K562 (cell line): ENCODE results near the gene PLEKHH3. TPM values are rescaled to one million over a fixed set of nuclear protein-coding genes. Genes with fewer than 3 reads are reported as not detected.

ENCODE experiments used
- ARID1B ChIP-seq: fragments of 450-650 bp; IDR thresholded peaks from 2 replicates; pipeline ENCODE4 v1.6.1; 2016; ENCODE audit warnings: antibody characterized with exemption, mild to moderate bottlenecking, inconsistent platforms
- LARP7 ChIP-seq: fragments of 450-650 bp; IDR thresholded peaks from 2 replicates; pipeline ENCODE4 v1.6.1; 2016
- MEIS2 ChIP-seq: fragments of 450-650 bp; IDR thresholded peaks from 2 replicates; pipeline ENCODE4 v1.6.1; 2014; ENCODE audit warnings: mild to moderate bottlenecking; ENCODE audit not compliant: partially characterized antibody
- MTA2 ChIP-seq: fragments of 450-650 bp; IDR thresholded peaks from 2 replicates; pipeline ENCODE4 v1.6.1; 2016; ENCODE audit warnings: low read depth
- NCOR1 ChIP-seq: fragments of 450-650 bp; IDR thresholded peaks from 2 replicates; pipeline ENCODE4 v1.6.1; 2016; ENCODE audit warnings: mild to moderate bottlenecking, moderate library complexity
- PHB2 ChIP-seq: fragments of 450-650 bp; IDR thresholded peaks from 2 replicates; pipeline ENCODE4 v1.6.1; 2017; ENCODE audit warnings: low read depth
- PPARD ChIP-seq: fragments of 250-450 bp; sonication (Bioruptor Pico); IDR thresholded peaks from 2 replicates; pipeline ENCODE4 v1.8.0; 2022; ENCODE audit warnings: inconsistent platforms, mild to moderate bottlenecking, moderate library complexity
- RAD51 ChIP-seq: fragments of 450-650 bp; IDR thresholded peaks from 2 replicates; pipeline ENCODE4 v1.7.1; 2016; ENCODE audit warnings: low read depth, mild to moderate bottlenecking, borderline replicate concordance
- SMAD1 ChIP-seq: fragments of 150-350 bp; IDR thresholded peaks from 2 replicates; pipeline ENCODE4 v1.6.1; 2014; ENCODE audit warnings: low read length, low read depth; ENCODE audit not compliant: partially characterized antibody
- TAL1 ChIP-seq: fragments of 450-650 bp; IDR thresholded peaks from 2 replicates; pipeline ENCODE4 v1.6.1; 2016; ENCODE audit warnings: mild to moderate bottlenecking
- ZNF668 ChIP-seq: fragments of 250-450 bp; sonication (Bioruptor Pico); IDR thresholded peaks from 2 replicates; pipeline ENCODE4 v1.8.0; 2022; ENCODE audit warnings: mild to moderate bottlenecking, inconsistent platforms
- polyA plus RNA-seq, 8 experiments: library from polyadenylated mRNA; depleted of rRNA in 4 of 8; stranded (reverse) in 5 of 8; unstranded in 3 of 8; fragments of >200 nt; fragmentation: Nextera tagmentation in 2 of 8; fragmentation: Illumina TruSeq in 1 of 8; extraction: Ambion mirVana in 2 of 8; extraction: Trizol in 1 of 8; gene quantifications; 2 replicates each; pipeline versions ENCODE4 v1.2.1 to v1.2.3, GENCODE V29; 2011 to 2014; ENCODE audit warnings: inconsistent platforms in 1 of 8, missing spikeins in 1 of 8
- total RNA-seq, 7 experiments: library from RNA; depleted of rRNA in 6 of 7; stranded (reverse); fragments of >200 nt in 6 of 7; fragmentation: Illumina TruSeq in 2 of 7; extraction: Trizol in 2 of 7; gene quantifications; 2 replicates each; pipeline versions ENCODE4 v1.2.1 to v1.2.3, GENCODE V29; 2011 to 2021; ENCODE audit warnings: low replicate concordance in 1 of 7
- TF ChIP-seq, protein P1 (sequence below): fragments of 250-450 bp; sonication (Bioruptor Pico); IDR thresholded peaks from 2 replicates; pipeline ENCODE4 v1.9.0; 2021; ENCODE audit warnings: mild to moderate bottlenecking, inconsistent platforms
- TF ChIP-seq, protein P2 (sequence below): sonication (generic); IDR thresholded peaks from 2 replicates; pipeline ENCODE4 v1.6.1; 2016
- TF ChIP-seq, protein P3 (sequence below): fragments of 250-450 bp; sonication (Bioruptor Pico); IDR thresholded peaks from 2 replicates; pipeline ENCODE4 v1.5.0; 2021; ENCODE audit warnings: mild to moderate bottlenecking, borderline replicate concordance
- TF ChIP-seq, protein P4 (sequence below): IDR thresholded peaks from 2 replicates; pipeline ENCODE4 v1.6.1; 2014; ENCODE audit warnings: antibody characterized with exemption
- TF ChIP-seq, protein P5 (sequence below): sonication (generic); formaldehyde crosslinking; IDR thresholded peaks from 2 replicates; pipeline ENCODE4 v1.8.0; 2022; ENCODE audit warnings: mild to moderate bottlenecking, missing genetic modification reagents
- TF ChIP-seq, protein P6 (sequence below): fragments of 450-650 bp; formaldehyde crosslinking; IDR thresholded peaks from 2 replicates; pipeline ENCODE4 v1.4.0; 2020; ENCODE audit warnings: mild to moderate bottlenecking

PLEKHH3 gene
- total and polyA plus RNA-seq, 9 of the 15 experiments (the other 6 are each of a cell fraction or from before 2014, with no cell fraction given) = 0.58 to 34.5 (median 5.0) TPM

DNA sequence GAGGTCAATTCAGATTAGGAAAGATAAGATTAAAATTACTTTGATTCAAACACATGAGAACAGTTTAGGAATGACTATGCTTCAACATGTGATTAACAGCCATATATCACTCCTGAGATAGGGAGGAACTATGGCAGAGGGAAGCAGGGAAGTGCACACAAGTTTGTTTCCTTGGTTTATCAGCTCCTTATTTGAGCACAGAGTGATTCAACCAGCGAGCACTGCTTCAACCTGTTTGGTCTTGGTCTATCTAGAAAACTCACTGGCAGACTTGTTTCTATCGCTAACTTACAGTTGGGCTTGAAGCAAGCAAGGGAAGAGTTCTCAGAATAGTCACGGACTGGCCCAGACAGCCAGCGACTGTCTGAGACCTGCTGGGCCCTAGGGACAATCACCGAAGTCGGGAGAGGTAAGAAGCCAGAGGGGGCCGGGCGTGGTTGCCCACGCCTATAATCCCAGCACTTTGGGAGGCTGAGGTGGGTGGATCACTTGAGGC is 43.8 kb downstream of the PLEKHH3 start (continued):
- peak; percentile 56 for TF ChIP-seq MTA2
- TF ChIP-seq SMAD1 = peak; percentile 29
- no peak for TF ChIP-seq LARP7
- TF ChIP-seq, protein P1, sequence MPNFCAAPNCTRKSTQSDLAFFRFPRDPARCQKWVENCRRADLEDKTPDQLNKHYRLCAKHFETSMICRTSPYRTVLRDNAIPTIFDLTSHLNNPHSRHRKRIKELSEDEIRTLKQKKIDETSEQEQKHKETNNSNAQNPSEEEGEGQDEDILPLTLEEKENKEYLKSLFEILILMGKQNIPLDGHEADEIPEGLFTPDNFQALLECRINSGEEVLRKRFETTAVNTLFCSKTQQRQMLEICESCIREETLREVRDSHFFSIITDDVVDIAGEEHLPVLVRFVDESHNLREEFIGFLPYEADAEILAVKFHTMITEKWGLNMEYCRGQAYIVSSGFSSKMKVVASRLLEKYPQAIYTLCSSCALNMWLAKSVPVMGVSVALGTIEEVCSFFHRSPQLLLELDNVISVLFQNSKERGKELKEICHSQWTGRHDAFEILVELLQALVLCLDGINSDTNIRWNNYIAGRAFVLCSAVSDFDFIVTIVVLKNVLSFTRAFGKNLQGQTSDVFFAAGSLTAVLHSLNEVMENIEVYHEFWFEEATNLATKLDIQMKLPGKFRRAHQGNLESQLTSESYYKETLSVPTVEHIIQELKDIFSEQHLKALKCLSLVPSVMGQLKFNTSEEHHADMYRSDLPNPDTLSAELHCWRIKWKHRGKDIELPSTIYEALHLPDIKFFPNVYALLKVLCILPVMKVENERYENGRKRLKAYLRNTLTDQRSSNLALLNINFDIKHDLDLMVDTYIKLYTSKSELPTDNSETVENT (CRISPR knock-in tag) = no peak
- TF ChIP-seq ARID1B = peak; percentile 90
- TF ChIP-seq PPARD (CRISPR knock-in tag) = no peak
- TF ChIP-seq PHB2 = no peak
- peak; percentile 98 for TF ChIP-seq MEIS2
- TF ChIP-seq NCOR1 = peak; percentile 88
- TF ChIP-seq, protein P2, sequence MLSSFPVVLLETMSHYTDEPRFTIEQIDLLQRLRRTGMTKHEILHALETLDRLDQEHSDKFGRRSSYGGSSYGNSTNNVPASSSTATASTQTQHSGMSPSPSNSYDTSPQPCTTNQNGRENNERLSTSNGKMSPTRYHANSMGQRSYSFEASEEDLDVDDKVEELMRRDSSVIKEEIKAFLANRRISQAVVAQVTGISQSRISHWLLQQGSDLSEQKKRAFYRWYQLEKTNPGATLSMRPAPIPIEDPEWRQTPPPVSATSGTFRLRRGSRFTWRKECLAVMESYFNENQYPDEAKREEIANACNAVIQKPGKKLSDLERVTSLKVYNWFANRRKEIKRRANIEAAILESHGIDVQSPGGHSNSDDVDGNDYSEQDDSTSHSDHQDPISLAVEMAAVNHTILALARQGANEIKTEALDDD = peak; percentile 97
- TF ChIP-seq, protein P3, sequence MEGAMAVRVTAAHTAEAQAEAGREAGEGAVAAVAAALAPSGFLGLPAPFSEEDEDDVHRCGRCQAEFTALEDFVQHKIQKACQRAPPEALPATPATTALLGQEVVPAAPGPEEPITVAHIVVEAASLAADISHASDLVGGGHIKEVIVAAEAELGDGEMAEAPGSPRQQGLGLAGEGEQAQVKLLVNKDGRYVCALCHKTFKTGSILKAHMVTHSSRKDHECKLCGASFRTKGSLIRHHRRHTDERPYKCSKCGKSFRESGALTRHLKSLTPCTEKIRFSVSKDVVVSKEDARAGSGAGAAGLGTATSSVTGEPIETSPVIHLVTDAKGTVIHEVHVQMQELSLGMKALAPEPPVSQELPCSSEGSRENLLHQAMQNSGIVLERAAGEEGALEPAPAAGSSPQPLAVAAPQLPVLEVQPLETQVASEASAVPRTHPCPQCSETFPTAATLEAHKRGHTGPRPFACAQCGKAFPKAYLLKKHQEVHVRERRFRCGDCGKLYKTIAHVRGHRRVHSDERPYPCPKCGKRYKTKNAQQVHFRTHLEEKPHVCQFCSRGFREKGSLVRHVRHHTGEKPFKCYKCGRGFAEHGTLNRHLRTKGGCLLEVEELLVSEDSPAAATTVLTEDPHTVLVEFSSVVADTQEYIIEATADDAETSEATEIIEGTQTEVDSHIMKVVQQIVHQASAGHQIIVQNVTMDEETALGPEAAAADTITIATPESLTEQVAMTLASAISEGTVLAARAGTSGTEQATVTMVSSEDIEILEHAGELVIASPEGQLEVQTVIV = no peak
- TF ChIP-seq, protein P4, sequence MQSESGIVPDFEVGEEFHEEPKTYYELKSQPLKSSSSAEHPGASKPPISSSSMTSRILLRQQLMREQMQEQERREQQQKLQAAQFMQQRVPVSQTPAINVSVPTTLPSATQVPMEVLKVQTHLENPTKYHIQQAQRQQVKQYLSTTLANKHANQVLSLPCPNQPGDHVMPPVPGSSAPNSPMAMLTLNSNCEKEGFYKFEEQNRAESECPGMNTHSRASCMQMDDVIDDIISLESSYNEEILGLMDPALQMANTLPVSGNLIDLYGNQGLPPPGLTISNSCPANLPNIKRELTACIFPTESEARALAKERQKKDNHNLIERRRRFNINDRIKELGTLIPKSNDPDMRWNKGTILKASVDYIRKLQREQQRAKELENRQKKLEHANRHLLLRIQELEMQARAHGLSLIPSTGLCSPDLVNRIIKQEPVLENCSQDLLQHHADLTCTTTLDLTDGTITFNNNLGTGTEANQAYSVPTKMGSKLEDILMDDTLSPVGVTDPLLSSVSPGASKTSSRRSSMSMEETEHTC = 0 out of 2 replicates have a peak, but pooled peaks have one; percentile 38
- TF ChIP-seq, protein P5, sequence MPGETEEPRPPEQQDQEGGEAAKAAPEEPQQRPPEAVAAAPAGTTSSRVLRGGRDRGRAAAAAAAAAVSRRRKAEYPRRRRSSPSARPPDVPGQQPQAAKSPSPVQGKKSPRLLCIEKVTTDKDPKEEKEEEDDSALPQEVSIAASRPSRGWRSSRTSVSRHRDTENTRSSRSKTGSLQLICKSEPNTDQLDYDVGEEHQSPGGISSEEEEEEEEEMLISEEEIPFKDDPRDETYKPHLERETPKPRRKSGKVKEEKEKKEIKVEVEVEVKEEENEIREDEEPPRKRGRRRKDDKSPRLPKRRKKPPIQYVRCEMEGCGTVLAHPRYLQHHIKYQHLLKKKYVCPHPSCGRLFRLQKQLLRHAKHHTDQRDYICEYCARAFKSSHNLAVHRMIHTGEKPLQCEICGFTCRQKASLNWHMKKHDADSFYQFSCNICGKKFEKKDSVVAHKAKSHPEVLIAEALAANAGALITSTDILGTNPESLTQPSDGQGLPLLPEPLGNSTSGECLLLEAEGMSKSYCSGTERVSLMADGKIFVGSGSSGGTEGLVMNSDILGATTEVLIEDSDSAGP (CRISPR knock-in tag) = no peak
- TF ChIP-seq ZNF668 (CRISPR knock-in tag) = no peak
- peak; percentile 31; the same call in 1 of the 2 replicates for TF ChIP-seq RAD51
- TF ChIP-seq, protein P6, sequence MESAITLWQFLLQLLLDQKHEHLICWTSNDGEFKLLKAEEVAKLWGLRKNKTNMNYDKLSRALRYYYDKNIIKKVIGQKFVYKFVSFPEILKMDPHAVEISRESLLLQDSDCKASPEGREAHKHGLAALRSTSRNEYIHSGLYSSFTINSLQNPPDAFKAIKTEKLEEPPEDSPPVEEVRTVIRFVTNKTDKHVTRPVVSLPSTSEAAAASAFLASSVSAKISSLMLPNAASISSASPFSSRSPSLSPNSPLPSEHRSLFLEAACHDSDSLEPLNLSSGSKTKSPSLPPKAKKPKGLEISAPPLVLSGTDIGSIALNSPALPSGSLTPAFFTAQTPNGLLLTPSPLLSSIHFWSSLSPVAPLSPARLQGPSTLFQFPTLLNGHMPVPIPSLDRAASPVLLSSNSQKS (CRISPR knock-in tag) = no peak
- TF ChIP-seq TAL1 = peak; percentile 82; the same call in 1 of the 2 replicates
